ENCODE results near the gene SIRT2.

SIRT2 gene

GRCh38 chr19:38919837-38920601, 20.6 kb upstream of the SIRT2 start:
- no peak for DNase-seq

- DNase-seq, result no peak
Observed at GRCh38 chr19:38918526-38918925, 19.1 kb upstream of the SIRT2 start.

- no peak for DNase-seq
Observed at GRCh38 chr19:38917921-38918491, 18.6 kb upstream of the SIRT2 start.

GRCh38 chr19:38917516-38917915, 18.1 kb upstream of the SIRT2 start:
- no peak for DNase-seq

GRCh38 chr19:38915329-38916321, 16.2 kb upstream of the SIRT2 start:
- no peak for DNase-seq

DNA sequence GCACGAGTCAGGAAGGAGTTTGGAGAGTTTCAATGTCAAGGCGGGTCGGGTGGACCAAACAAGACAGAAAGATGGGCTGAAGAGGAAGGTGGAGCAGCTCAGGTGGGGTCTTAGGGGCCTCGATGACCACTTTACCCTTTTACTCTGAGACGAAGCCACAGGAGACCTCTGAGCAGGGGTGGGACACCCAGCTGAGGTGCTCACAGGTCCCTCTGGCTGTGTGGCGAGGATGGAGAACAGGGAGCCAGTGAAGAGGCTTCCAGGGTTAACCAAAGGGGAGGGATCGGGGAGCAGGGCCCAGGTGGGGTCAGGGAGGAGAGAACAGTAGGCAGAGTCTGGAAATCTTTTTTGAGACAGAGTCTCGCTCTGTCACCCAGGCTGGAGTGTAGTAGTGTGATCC, 14.5 kb upstream of the SIRT2 start:
- DNase-seq, result no peak

GRCh38 chr19:38912600-38913514, 13.4 kb upstream of the SIRT2 start:
- DNase-seq, result no peak

DNA sequence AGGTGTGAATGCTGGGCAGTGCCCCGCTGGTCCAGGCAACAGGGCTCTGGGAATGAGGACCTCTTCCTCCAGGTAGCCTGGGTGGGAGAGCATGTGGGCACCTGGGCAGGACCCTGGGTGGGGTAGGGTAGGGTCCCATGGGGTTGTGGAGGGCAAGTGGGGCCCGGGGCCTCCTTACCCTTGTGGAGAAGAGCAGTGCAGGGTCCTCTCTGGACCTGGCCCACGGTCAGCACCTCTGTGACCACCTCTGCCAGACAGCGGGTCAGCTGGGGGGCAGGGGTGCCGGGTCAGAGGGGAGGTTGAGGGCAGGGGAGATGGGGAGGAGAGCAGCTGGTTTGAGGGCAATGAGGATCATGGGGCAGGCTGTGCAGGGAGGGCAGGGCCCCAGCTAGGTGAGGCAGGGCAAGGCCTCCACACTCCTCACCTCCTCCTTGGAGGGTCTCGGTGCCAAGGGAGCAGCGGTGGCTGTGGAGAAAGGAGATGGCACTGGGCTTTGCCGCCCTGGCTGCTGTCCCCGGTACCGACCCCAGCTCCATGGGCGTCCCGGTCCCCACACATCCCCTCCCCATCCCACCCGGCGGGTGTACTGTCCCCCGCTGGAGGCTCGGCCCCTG, 12.1 kb upstream of the SIRT2 start:
- DNase-seq, result no peak

DNA sequence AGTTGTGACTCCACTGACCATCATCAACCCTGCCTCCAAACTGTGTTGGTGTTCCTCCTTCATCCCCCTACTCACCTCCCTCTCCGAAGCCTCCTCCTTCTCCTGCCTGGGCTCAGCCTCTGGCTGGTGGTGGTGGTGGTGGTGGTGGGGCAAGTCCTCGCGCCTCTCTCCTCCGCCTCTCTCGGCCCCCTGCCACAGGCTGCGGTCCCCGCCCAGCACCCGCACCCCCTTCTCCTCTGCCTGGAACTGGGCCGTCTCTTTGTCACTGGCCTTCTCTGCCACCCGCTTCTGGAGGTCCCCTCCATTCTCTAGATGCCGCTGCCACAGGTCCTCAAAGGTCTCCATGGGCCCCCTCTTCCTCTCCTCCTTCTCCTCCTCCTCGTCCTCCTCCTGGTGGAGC, 11.1 kb upstream of the SIRT2 start:
- no peak for DNase-seq

- no peak for DNase-seq
Observed at GRCh38 chr19:38908911-38909310, 9.5 kb upstream of the SIRT2 start.

- DNase-seq, result no peak
Observed at GRCh38 chr19:38907670-38908069, 8.3 kb upstream of the SIRT2 start.

DNA sequence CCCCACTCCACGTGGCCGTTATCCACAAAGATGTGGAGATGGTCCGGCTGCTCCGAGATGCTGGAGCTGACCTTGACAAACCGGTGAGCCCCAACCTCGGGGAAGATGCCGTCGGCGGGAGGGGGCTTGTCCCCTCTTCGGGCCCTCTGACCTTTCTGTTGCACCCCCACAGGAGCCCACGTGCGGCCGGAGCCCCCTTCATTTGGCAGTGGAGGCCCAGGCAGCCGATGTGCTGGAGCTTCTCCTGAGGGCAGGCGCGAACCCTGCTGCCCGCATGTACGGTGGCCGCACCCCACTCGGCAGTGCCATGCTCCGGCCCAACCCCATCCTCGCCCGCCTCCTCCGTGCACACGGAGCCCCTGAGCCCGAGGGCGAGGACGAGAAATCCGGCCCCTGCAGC, 7.8 kb upstream of the SIRT2 start:
- no peak for DNase-seq

GRCh38 chr19:38905620-38906019, 6.2 kb upstream of the SIRT2 start:
- no peak for DNase-seq

DNA sequence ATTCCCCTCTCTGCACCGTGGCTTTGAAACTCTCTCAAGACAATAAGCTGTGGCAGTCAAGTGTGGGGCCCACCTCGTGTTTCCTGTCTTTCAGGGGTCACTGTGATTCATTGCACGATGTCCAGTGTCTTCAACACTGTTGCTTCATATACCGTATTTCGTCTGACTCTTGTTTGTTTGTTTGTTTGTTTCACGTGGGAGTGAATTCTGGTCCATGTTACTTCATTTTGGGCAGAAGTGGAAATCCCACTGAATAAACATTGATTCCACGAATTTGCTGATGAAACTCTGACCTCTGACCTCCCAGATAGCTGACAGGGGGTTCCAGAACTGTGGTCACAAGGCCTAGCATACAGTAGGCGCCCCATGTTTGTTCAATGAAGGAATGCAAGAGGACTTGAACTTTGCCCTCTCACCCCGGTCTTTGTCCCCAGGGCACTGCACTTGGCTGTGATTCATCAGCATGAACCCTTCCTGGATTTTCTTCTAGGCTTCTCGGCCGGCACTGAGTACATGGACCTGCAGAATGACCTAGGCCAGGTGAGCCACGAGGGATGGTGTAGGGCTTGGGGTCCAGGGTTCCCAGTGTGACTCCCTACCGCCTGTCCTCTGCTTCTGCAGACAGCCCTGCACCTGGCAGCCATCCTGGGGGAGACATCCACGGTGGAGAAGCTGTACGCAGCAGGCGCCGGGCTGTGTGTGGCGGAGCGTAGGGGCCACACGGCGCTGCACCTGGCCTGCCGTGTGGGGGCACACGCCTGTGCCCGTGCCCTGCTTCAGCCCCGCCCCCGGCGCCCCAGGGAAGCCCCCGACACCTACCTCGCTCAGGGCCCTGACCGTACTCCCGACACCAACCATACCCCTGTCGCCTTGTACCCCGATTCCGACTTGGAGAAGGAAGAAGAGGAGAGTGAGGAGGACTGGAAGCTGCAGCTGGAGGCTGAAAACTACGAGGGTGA, 5.4 kb upstream of the SIRT2 start:
- DNase-seq, result no peak

DNA sequence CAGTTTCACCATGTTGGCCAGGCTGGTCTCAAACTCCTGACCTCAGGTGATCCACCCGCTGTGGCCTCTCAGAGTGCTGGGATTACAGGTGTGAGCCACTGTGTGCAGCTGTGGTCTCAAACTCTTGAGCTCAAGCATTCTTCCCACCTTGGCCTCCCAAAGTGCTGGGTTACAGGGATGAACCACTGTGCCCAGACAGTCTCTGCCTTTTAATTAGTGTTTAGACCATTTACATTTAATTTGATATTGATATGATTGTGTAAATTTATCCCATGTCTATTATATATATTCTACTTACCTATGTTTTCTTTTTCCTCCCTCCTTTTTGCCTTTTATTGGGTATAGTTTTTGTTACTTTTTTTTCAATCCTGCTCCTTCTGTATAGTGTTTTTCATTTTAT, 2.3 kb upstream of the SIRT2 start:
- DNase-seq, result no peak

DNA sequence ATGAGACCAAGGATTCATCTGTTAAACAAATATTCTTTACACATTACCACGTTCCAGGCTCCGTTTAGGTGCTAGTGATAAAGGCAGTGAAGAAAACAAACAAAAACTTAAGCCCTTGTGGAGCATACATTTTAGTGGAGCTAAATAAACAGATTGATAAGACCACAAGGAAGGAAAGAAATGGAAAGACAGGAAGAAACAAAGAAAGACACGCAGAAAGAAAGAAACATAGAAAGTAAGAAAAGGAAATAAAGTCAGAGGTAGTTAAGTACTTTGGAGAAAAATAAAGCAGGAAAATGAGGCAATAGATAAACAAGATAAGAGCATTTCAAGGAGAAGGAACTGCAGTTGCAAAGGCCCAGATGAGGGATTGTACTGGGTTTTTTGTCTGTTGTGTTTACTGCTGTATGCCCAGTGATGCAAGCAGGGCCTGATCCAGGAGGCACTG, 1.3 kb upstream of the SIRT2 start:
- DNase-seq, result no peak

GRCh38 chr19:38900202-38900629, 798 bp upstream of the SIRT2 start:
- DNase-seq, result peak; percentile 51

DNA sequence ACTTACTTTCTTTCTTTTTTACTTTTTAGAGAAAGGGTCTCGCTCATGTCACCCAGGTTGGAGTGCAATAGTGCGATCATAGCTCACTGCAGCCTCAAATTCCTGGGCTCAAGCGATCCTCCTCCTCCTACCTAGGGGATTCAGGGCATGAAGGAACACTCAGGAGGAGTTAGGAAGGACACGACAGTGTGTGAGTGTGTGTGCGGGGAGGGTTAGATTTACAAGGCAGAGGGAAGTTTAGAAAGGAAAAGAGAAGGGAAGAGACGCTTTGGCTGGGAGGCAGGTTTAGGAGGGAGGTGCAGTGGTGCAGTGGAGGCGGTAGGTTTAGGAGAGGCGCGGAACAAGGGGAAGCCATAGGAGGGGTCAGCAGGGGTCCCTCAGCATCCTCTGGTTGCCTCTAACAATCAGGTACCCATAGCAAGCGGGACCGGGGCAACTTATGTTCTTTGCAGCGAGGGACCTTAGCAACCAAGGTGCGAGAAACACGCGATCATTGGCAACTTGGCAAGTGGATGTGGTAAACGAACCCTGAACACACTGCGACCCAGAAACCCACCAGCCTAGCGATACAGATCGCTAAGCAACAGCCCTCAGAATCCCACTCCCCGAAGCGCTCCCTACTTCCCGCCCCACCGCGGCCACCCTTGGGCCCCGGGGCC, 501 bp downstream of the SIRT2 start:
- DNase-seq, result no peak

- no peak for DNase-seq
Observed at GRCh38 chr19:38894968-38895367, 4.5 kb downstream of the SIRT2 start.

DNA sequence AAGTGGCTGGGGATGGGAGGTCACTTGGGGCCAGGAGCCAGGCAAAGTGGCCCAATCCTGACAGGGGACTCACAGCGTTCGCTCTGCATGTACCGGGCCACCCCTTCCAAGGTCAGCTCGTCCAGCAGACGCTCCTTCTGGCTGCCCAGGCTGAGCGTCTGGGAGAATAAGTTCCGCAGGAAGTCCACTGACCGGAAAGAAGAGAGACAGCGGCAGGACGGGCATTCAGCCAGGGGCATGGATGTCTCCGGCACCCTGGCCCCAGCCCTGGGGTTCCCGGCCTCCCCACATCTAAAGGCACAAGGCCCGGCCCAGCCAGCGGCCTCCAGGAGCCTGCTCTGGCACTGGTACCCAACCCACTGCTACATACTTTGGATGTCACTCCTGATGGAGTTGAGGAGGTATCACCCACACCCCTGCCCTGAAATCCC, 6.1 kb downstream of the SIRT2 start:
- no peak for DNase-seq

Data from DMS 273 treated with DMSO at 0.1 percent for 48 hours (cell line).